GM12878 (cell line): ENCODE results near the gene ITPRIP. TPM values are rescaled to one million over a fixed set of nuclear protein-coding genes. Genes with fewer than 3 reads are reported as not detected.
A peak's percentile ranks its signal among the peaks of the same experiment; 100 is the strongest.

ENCODE experiments used
- BRCA1 ChIP-seq: IDR thresholded peaks from 2 replicates; pipeline ENCODE4 v1.6.1; 2011; ENCODE audit warnings: low read depth, low read length, improper control_type of control experiment
- CEBPZ ChIP-seq: fragments of 150-350 bp; IDR thresholded peaks from 2 replicates; pipeline ENCODE4 v1.6.1; 2016; ENCODE audit warnings: low read depth, low read length
- CHD2 ChIP-seq: IDR thresholded peaks from 2 replicates; pipeline ENCODE4 v1.6.1; 2011; ENCODE audit warnings: low read depth, low read length, improper control_type of control experiment, borderline replicate concordance
- EP300 ChIP-seq, 2 experiments: fragments of 150-350 bp in 1 of 2; IDR thresholded peaks; 2 replicates each; pipeline ENCODE4 v1.6.1; 2011 to 2012; ENCODE audit warnings: low read depth in 2 of 2, low read length in 2 of 2, borderline replicate concordance in 1 of 2, improper control_type of control experiment in 1 of 2, inconsistent platforms in 1 of 2; ENCODE audit not compliant: control insufficient read depth in 1 of 2
- HDAC2 ChIP-seq: fragments of 200-600 bp; sonication (generic); IDR thresholded peaks from 2 replicates; pipeline ENCODE4 v1.6.1; 2017
- IKZF2 ChIP-seq, 2 experiments: fragments of 450-650 bp; IDR thresholded peaks; 2 replicates each; pipeline ENCODE4 v1.6.1; 2017; ENCODE audit warnings: mild to moderate bottlenecking in 2 of 2, moderate library complexity in 2 of 2
- MAX ChIP-seq: IDR thresholded peaks from 2 replicates; pipeline ENCODE4 v1.6.1; 2012; ENCODE audit warnings: low read depth, low read length, improper control_type of control experiment
- NBN ChIP-seq: fragments of 450-650 bp; IDR thresholded peaks from 2 replicates; pipeline ENCODE4 v1.6.1; 2016
- NFYA ChIP-seq: IDR thresholded peaks from 2 replicates; pipeline ENCODE4 v1.6.1; 2011; ENCODE audit warnings: low read depth, mild to moderate bottlenecking, low read length, improper control_type of control experiment, borderline replicate concordance
- NR2C2 ChIP-seq: IDR thresholded peaks from 2 replicates; pipeline ENCODE4 v1.6.1; 2011; ENCODE audit warnings: borderline replicate concordance, low read depth; ENCODE audit not compliant: control insufficient read depth, insufficient read length
- NR2F1 ChIP-seq: fragments of 450-650 bp; conservative IDR thresholded peaks from 2 replicates; pipeline ENCODE4 v1.6.1; 2017; ENCODE audit warnings: mild to moderate bottlenecking
- PAX5 ChIP-seq: IDR thresholded peaks from 2 replicates; pipeline ENCODE4 v1.6.1; 2011; ENCODE audit warnings: low read depth, low read length, borderline replicate concordance
- PBX3 ChIP-seq: IDR thresholded peaks from 2 replicates; pipeline ENCODE4 v1.6.1; 2011; ENCODE audit warnings: mild to moderate bottlenecking, low read depth, low read length, moderate library complexity; ENCODE audit not compliant: insufficient replicate concordance
- PRDM15 ChIP-seq: fragments of 450-650 bp; formaldehyde crosslinking; IDR thresholded peaks from 2 replicates; pipeline ENCODE4 v1.4.0; 2020; ENCODE audit warnings: mild to moderate bottlenecking, moderate library complexity
- STAT3 ChIP-seq: IDR thresholded peaks from 2 replicates; pipeline ENCODE4 v1.6.1; 2011; ENCODE audit warnings: low read depth, low read length, improper control_type of control experiment
- WRNIP1 ChIP-seq: IDR thresholded peaks from 2 replicates; pipeline ENCODE4 v1.6.1; 2011; ENCODE audit warnings: low read depth, low read length, improper control_type of control experiment, borderline replicate concordance
- YBX1 ChIP-seq: fragments of 450-650 bp; IDR thresholded peaks from 2 replicates; pipeline ENCODE4 v1.6.1; 2016; ENCODE audit warnings: antibody characterized with exemption
- polyA plus RNA-seq, 11 experiments: library from polyadenylated mRNA; depleted of rRNA in 4 of 11; unstranded in 6 of 11; stranded (reverse) in 5 of 11; fragments of >200 nt; fragmentation: Nextera tagmentation in 4 of 11; fragmentation: Illumina TruSeq in 1 of 11; extraction: Ambion mirVana in 4 of 11; extraction: Trizol in 1 of 11; gene quantifications; 1 replicate in 1 of 11; 2 replicates in 10 of 11; pipeline versions ENCODE4 v1.2.1 to v1.2.3, GENCODE V29; 2011 to 2016; ENCODE audit warnings: inconsistent platforms in 2 of 11, missing spikeins in 2 of 11, low read depth in 1 of 11
- total RNA-seq, 4 experiments: library from RNA; depleted of rRNA in 3 of 4; stranded (reverse); fragments of >200 nt in 3 of 4; fragmentation: Illumina TruSeq in 1 of 4; extraction: Trizol in 1 of 4; gene quantifications; 2 replicates each; pipeline versions ENCODE4 v1.2.1 to v1.2.3, GENCODE V29; 2013 to 2021

ITPRIP gene
- total and polyA plus RNA-seq, 10 of the 15 experiments (the other 5 are each of a cell fraction or from before 2014, with no cell fraction given): 0.82 to 10.4 (median 5.9) TPM

GRCh38 chr10:104268713-104269645 is 69.3 kb downstream of the ITPRIP start, which contains the start of gene GSTO2 (continued):
- TF ChIP-seq CEBPZ (peak; percentile 63), PAX5 (no peak), NBN (peak; percentile 45; the same call in 1 of the 2 replicates), MAX (peak; percentile 75), NR2C2 (no peak), BRCA1 (peak; percentile 79), PBX3 (peak; percentile 49), NR2F1 (0 out of 2 replicates have a peak, but pooled peaks have one; percentile 34), HDAC2 (no peak), EP300 (IDR thresholded peaks at IDR 0.05; ENCODE audit: borderline replicate concordance in 1 of 2, control insufficient read depth in 1 of 2, low read depth in 2 of 2, low read length in 2 of 2) (no peak), WRNIP1 (no peak), IKZF2 (IDR thresholded peaks at IDR 0.05) (no peak; a peak in 2 of 4 replicates), YBX1 (no peak), NFYA (peak; percentile 23; the same call in 1 of the 2 replicates), PRDM15 (CRISPR knock-in tag) (no peak), STAT3 (no peak), CHD2 (peak; percentile 97)
